GM21528 (cell line): Measurements from ENCODE around the gene MSANTD3.

ENCODE experiments used
- ATAC-seq: cut with Tn5 transposase; IDR thresholded peaks from one replicate; pipeline ENCODE4 v1.9.1; 2021; ENCODE audit warnings: mild to moderate bottlenecking, moderate library complexity; ENCODE audit not compliant: unreplicated experiment, low FRiP score

MSANTD3 gene

DNA sequence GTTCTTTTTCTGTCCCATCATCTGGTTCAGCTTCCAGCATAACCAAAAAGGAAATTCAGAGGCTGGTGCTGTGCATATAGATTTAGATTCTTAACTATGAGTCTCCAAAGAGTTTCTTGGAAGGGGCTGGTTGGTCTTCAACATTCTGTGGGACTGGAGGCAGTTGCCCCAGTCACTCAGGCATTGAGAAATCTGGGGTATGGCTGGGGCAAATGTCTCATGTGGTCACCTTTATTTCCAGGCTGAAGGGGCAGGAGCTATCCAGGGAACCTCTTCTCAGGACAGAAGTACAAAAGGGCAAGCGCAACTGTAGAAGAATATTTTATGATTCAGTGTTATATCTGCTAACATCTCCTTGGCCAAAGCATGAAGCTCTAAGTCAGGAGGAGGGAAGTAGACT lies 30.6 kb downstream of the MSANTD3 start:
- ATAC-seq: no peak

DNA sequence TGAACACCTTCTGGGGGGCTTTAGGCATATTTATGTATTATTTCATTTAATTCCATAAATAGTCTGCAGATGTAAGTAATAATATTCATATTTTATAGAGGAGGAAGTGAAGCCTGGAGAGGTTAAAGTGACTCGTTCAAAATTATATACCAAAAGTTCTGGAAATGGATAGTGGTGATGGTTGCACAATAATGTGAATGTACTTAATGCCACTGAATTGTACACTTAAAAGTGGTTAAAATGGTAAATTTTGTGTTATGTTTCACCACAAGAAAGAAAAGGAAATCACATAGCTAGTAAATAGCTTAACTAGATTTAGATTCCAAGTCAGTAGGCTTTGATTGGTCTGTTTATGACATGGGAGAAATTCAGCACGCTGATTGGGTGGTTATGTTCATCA lies 33.0 kb downstream of the MSANTD3 start:
- ATAC-seq: no peak

DNA sequence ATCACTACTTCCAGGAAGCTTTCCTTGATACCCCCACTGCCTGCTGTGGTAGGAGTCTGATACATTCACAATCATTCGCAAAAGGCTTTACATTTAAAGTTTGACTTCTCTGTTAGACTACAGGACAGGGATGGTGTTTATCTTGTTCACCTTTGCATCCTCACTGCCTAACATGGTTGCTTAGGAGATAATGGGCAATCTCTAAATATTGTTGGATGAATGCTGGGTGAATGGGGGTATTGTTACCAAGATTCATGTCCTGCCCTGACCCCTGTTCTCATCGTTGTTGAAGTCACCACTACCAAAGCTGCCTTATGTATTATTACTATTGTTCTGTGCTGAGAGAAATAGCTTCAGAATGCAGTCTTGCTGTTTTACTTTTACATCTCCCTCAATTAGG lies 38.3 kb downstream of the MSANTD3 start:
- no peak for ATAC-seq

DNA sequence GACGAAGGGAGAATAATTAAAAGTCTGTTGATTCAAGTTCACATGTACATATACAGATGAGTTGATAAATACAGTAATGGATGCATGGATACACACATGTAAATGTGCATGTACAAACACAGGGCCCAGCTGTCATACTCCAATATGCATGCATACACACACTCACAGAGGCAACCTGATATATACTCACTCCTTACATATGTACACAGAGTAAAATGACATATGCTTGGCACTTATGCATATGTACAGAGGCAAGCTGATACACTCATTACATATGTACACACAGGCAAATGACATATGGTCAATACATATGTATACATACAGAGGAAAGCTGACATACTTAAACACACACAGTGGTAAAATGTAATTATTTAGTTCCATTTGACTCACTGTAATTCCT lies 38.8 kb downstream of the MSANTD3 start:
- no peak for ATAC-seq

DNA sequence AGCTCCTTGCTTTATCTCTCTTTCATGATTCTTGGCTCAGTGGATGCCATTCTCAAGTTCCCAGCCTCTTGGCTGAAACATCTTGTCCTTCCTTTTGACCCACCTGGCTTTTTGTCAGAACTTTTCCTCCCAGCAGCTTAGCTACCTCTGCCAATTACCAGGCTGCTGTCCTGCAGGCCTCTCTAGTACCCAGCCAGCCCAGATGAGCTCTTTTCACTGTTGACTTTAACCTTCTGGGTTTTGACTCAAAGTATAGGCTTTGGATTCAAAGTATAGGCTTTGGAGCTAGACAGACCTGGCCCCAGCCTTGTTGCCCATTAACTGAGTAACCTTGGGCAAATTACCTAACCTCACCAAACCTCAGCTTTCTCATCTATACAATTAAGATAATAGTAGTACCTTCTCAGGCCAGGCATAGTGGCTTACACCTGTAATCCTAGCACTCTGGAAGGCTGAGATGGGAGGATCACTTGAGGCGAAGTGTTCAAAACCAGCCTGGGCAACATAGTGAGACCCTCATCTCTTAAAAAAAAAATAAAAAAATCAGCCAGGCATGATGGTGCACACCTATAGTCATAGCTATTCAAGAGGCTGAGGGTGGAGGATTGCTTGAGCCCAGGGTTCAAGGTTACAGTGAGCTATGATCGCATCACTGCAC lies 39.4 kb downstream of the MSANTD3 start:
- ATAC-seq: no peak

DNA sequence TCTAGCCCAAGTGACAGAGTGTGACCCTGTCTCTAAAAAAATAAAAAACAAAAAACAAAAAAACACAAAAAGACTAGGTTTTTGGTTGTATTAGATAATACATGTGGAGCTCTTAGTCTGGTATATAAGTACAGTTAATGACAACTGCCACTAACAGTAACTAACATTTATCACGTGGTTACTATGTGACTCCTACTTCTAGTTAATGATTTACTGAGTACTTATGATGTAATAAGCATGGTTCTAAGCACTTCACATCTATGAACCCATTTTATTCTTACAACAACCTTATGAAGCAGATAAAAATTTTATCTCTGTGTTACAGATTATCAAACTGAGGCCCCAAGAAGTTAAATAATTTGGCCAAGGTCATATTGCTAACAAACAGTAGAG lies 39.9 kb downstream of the MSANTD3 start:
- ATAC-seq: no peak

DNA sequence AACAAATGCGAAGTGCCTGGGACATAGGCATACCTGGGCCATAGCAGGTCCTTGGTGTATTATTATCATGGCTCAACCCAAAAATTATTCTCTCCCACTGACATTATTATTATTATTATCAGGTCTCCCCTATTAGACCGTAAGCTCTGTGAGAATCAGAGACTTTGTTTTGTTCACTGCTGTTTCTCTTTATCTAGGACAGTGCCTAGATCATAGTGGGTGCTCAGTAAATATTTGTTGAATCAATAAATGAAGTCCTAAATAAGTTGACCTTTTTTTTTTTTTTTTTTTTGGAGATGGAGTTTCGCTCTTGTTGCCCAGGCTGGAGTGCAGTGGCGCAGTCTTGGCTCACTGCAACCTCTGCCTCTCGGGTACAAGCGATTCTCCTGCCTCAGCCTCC lies 41.1 kb downstream of the MSANTD3 start:
- ATAC-seq: no peak

DNA sequence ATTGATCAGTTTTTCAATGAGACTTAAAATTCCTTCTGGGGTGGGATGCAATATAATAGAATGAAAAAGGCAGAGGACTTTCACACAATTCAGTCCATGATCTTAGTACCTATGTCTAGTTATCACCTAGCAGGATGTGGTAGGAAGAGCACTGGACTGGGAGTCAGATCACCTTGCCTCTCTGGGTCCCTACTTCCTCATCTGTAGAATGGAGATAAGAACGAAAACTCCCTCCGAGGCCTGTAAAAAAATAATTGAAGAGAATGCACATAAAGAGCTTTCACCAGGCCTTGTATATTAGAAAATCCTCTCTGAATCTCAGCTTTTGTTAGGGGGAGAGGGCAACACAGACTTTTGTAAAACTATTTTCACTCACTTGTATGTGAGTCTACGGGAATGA lies 45.3 kb downstream of the MSANTD3 start:
- no peak for ATAC-seq

DNA sequence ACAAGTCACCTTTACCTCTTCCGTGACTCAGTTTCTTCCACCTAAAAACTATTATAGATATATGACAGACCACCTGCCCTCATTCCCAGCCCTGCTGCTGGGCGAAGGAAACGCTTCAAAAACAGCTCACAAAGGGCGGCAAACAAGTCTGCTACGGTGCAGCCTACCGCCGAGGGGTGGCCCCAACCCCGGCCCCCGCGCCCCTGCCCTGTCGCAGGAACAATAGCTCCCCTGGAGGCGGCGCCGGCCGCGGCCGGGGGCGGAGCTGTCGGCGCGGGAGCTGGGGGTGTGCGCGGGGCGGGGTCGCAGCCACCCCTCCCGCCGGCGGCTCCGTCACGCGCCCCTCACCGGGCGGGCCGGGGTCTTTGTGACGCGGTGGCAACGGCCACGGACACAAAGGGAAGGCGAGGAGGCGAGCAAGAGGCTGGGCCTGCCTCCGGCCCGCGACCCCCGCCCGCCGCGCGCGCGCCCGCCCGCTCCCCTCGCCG lies 45.9 kb downstream of the MSANTD3 start, which contains the start of gene TMEFF1:
TSS of gene TMEFF1 (plus strand) at position 362 of the 488 bp plus-strand sequence. CDS start 396 bp downstream, outside the sequence.
- ATAC-seq: no peak

DNA sequence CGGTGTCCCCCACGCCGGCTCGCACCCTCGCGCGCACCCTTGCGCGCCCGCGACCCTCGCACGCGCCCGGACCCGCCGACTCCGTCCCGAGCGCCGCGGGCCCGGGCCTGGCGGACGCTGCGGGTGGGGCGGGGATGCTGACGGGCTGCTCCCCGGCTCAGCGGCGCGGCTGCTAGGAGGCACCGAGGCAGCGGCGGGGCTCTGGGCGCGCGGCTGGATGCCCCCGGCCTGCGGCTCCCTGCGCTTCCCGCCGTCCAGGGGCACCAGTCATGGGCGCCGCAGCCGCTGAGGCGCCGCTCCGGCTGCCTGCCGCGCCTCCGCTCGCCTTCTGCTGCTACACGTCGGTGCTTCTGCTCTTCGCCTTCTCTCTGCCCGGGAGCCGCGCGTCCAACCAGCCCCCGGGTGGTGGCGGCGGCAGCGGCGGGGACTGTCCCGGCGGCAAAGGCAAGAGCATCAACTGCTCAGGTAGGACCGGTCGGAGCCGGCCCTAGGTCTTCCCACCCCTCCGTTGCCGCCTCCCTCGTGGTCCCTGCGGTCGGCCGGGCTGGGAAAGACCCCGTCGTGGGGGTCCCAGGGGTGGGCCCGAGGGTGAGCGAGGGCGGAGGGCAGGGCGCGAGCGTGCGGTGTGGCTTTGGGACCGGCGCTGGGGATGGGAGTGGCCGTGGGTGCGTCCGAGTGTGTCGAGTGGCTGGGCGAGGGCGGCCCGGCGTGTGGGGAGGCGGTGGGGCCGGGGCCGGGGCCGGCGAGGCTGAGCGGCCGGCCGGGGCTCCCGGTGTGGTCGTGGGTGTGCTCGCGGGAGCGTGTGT lies 46.5 kb downstream of the MSANTD3 start:
- peak; percentile 77 for ATAC-seq

DNA sequence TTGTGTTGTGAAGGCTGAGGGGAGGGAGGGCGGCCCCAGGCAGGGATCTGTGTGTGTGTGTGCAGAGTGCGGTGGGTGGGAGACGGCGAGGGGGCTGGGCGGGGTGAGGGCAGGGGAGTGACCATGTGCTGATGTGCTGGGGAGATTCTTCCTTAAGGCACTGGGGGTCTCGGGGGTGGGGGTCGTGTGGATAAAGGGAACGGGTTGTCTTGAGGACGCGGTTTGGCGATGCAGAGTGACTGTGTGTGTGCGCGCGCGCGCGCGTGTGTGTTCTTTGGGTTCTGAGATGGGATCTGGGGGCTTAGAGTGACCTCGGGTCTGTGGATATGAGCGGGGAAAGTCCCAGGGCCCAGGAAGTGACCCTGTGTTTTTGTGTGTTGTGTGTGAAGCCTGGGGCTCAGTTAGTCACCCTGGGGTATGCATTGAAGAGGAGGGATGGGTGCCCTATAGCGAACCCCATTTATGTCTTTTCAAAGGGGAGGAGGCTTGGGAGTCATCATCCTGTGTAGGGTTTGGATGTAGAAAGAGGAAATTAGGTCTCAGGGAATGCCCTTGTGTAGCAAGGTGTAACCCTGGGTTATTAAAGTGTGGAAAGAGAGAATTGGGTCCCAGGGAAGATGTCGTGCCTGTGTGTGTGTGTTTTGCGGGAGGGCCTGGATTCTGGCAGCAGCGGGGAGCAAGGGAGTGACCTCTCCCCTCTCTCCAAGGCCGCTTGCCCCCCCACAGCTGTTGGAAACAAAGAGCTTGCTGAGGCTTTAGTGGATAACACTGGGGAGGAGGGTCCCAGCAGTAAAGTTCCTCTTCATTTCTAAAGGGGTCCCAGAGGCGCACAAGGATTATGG lies 47.4 kb downstream of the MSANTD3 start:
- ATAC-seq: no peak

DNA sequence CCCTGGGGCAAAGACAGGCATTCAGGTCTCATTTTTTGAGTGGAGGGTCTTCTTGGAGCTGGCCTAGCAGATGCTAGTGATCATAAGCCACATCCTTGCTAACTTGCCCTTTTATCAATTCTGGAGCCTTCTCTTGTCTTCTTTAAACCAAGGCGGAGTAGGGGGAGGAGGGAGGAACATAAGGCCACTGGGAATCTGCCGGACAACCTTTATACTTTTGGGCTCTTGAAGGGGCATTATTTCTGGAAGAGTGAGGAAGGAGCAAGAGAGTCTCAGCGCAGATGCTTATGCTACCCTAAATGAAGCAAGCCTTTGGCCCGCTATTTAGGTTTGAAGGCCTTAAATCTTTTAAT lies 48.0 kb downstream of the MSANTD3 start:
- ATAC-seq: no peak

DNA sequence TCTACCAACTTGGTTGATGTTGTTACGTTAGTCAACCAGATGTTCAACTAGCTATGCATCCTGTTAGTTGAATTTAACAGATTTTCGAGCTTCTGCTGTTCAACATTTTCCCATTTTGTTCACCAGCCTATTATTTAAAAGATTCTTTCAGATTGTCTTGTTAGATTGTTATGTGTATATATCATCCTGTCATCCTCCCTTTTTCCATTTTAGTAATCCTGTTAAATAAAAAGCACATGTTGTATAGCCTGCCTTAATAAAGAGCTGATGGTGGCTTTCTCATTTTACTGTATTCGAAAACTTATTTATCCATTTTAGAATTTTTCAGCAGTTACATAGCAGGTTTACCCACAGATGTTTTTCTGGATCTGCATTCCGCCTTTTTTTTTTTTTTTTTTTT lies 50.3 kb downstream of the MSANTD3 start:
- no peak for ATAC-seq

DNA sequence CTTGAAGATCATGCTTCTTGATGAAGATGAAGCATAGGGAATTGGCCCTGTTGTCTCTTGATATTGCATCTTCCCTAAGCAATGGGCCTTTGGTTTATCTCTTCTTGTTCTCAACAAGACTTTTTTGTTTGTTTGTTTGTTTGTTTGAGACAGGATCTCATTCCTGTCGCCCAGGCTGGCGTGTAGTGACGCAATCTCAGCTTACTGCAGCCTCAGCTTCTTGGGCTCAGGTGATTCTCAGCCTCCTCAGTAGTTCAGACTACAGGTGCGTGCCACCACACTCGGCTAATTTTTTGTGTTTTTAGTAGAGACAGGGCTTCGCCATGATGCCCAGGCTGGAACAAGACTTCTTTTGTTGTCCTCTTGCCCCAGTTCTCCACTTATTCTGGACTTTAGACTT lies 51.2 kb downstream of the MSANTD3 start:
- ATAC-seq: no peak

DNA sequence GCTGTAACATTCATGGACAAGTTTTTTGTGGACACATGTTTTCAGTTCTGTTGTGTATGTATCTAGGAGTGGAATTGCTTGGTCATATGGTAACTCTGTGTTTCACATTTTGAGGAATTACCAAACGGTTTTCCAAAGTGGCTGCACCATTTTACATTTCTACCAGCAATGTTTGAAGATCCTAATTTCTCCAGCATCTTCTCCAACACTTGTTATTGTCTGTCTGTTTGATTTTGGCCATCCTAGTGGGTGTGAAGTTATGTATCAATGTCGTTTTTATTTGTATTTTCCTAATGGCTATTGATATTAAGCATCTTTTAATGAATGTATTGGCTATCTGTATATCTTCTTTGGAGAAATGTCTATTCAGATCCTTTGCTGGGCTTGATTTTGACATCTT lies 52.9 kb downstream of the MSANTD3 start:
- no peak for ATAC-seq

DNA sequence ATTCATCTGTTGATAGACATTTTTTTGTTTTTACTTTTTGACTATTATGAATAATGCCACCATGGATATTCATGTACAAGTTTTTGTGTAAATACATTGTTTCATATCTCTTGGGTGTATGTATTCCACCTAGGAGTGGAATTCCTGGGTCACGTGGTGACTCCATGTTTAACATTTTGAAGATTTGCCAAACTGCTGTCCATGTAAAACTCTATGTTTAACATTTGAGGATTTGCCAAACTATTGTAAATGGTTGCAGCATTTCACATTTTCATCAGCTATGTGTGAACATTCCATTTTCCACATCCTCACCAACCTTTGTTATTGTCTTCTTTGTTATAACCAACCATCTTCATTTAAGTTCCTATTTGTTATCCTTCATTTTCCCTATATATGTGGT lies 58.3 kb downstream of the MSANTD3 start:
- ATAC-seq: no peak

DNA sequence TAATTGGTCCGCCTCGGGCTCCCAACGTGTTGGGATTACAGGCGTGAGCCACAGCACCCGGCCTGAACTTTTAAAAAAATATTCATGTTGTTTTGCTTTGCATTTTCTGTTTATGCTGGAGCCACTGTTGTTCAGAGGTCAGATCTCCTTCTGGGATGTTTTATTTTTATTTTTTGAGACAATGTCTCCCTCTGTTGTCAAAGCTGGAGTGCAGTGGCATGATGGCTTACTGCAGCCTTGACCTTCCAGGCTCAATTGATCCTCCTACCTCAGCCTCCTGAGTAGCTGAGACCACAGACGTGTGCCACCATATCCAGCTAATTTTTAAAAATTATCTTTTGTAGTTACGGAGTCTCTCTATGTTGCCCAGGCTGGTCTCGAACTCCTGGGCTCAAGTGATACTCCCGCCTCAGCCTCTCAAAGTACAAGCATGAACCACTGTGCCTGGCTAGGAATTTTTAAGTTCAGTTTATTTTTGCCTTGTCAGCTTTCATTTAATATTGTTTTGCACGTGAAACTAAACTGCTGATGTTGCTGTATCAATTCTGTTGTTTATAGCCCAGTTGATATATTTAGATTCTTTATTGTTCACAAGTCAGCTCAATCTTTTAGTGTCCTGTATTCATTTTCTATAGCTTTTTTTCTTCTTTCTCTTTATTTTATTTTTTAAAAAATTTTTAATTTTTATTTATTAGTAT lies 59.7 kb downstream of the MSANTD3 start:
- no peak for ATAC-seq

DNA sequence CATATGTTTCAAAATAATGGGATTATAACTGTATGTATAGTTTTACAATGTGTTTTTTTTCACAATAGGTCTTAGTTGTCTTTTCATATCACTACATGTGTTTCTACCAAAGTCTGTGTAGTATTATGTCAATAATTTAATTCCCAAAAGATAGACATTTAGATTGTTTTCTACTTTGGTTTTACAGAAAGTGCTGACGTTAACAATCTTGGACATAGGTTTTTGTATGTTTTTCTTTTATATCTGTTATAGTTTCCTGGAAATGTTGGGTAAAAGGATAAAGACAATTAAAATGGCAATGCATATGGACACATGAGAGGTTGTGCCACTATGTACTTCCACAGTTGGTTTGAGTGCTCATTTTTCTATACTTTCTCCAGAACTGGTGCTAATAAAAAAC lies 61.2 kb downstream of the MSANTD3 start:
- no peak for ATAC-seq

DNA sequence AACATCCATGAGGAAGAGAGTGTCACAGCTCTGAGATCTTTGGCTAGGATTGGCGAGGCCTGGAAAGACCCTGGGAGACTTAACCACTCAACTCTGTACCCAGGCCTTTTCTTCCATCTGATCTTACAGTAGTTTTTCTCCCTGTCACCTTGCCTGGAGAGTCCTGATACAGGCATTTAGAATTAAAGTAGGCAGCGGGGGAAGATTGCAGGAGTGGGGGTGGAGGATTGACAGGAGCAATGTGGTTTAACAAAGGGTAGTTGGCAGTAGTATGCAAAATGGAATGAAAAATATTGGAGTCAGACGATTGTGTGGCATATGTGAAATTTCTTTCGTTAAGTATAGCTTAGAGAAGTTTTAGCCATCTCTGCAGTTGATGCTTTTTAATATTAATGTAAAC lies 62.9 kb downstream of the MSANTD3 start:
- ATAC-seq: no peak

DNA sequence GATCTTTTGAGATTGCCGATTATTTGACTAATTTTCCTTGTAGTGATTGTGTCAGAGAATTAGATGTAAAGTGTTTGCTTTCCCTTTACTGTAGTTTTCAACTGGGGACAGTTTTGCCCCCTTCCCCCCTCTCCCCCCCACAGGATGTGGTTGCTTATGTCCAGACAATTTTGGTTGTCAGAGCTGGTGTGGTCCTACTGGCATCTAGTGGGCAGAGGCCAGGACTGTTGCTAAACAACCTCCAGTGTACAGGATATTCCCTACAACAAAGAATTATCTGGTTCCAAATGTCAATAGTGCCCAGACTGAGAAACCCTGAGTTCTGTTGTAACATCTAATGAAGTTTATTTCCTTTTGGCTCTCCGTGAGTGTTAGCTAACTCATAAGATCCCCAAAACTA lies 66.0 kb downstream of the MSANTD3 start:
- no peak for ATAC-seq

DNA sequence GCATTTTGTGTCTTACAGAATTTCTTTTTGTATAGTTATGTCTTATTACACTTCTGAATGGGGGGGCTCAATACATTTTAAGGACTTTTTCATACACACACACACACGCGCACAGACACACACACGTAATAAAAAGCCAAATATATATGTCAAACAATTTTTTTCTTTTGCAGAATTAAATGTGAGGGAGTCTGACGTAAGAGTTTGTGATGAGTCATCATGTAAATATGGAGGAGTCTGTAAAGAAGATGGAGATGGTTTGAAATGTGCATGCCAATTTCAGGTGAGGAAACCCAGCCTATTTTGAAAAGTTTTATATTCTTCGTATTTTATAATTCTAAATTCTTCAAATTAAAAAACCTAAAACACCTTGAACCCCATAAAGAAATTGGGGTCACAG lies 71.6 kb downstream of the MSANTD3 start:
- ATAC-seq: no peak
